Sigmoid colon (tissue), 3 donors: ENCODE measurements around the gene ZNF789.

Experiments
- CTCF ChIP-seq, 4 experiments: fragments of 450-650 bp in 3 of 4; fragments of 200-600 bp in 1 of 4; IDR thresholded peaks; one replicate each; pipeline ENCODE4 v1.5.1; 2016 to 2019; ENCODE audit warnings: antibody characterized with exemption in 4 of 4, mild to moderate bottlenecking in 3 of 4, moderate library complexity in 2 of 4
- POLR2A ChIP-seq, 2 donors: fragments of 450-650 bp; IDR thresholded peaks; one replicate each; pipeline ENCODE4 v1.6.1; 2016; ENCODE audit warnings: antibody characterized with exemption in 2 of 2, mild to moderate bottlenecking in 2 of 2, moderate library complexity in 2 of 2

DNA sequence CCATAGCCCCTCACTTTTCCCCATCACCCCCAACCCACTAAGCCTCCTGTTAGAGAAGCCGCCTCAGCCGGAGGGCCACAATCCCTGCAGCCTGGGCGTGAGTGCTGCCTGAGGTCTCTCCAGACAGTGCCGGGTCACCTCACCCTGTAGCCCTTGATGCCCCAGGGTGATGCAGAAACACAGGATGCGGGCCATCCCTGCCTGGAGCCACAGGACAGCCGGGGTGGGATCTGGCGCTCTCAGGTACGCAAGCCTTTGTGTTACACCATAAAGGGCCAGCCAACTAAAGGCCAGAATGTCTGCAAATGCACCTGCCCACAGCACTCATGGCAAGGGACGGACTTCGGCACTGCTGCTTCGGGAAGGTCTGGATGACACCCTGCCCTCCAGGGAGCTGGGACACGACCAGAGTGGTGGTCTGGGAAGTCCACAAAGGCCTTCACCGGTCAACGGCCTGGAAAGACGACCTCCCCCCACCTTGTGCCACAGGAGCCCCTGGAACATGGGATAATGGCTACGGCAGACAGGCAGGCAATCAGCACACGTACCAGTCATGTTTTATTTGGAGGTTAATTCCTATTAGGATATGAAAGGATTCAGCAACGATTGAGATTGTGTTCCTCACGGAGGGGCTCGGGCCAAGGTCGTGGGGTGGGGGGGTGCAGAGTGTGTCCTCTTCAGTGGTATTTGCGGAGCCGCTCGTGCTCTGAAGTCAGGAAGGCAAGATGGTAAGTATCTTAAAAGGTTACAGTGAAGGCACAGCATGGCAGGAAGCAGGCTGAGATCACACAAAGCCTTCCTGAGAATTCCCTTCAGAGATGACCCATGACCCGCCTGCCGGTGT, 14.8 kb upstream of the ZNF789 start:
- TF ChIP-seq CTCF (IDR thresholded peaks at IDR 0.05) (no peak), POLR2A (IDR thresholded peaks at IDR 0.05) (no peak)
